NCI-H510A (cell line): ENCODE results near the gene TRIM50.
"Not testable (repeated sequence)": the region's sequence is repeated elsewhere in the genome, so short reads cannot be mapped to it uniquely, and the experiment has no call there.

ENCODE experiments used
- DNase-seq: peaks from one replicate; lab custom pipeline; 2025; lab: John Stamatoyannopoulos, UW

TRIM50 gene

DNA sequence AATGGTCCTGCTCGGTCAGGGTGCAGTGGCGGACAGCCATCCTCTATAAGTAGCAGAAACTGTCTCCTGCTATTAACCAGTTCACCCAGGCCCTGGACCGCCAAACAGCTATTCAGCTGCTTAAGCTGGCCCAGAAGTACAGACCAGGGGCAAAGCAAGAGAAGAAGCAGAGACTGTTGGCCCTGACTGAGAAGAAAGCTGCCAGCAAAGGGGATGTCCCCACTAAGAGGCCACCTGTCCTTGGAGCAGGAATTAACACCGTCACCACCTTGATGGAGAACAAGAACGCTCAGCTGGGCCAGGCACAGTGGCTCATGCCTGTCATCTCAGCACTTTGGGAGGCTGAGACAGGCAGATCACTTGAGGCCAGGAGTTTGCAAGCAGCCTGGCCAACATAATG lies 13.6 kb downstream of the TRIM50 start:
- DNase-seq: no peak

DNA sequence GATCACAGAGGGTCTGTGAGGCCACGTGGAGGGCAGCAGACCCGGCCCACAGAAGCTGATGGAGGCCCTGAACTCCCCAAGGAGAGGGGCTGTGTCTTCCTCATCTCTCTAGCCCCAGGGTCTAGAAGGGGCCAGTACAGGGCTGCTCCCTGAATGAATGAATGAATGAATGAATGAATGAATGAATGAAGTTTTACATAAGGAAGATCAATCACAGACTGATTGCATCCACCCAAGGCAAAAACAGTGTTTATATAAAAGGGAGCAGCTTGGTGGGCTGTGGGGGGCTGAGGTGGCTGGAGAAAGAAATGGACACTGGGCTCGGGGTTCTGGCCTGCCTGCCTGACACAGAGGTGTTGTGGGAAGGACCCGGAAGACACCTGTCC lies 14.4 kb downstream of the TRIM50 start:
- DNase-seq: no peak

DNA sequence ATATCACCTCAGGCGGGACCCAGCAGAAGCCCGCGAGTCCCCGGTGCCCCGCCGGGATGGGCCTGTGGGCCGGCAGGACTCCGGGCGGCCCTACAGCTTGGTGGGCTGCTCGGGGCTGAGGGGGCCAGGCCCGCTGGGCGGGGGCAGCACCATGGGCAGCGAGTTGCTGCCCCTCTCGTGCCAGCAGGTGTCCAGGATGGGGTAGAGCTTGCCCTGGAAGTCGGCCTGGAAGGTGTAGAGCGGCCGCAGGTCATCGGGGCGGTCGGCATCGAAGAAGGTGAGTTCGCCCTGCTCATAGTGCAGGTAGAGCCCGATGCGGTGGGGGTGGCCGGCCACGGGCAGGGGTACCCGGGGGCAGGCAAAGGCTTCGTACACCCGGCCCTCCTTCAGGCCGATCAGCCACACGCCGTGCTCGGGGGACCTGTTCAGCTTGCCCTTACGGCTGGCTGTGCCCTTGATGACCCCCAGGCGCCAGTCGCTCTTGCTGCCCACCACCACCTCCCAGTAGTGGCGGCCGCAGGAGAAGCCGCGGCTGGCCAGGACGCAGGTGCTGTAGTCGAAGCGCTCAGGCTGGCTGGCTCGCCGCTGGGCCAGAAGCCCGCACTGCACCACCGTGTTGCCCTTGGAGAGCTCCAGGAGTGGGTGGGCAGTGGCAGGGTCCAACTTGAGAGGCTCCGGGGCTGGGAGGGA lies 14.9 kb downstream of the TRIM50 start:
- no peak for DNase-seq

- DNase-seq: not testable (repeated sequence)
Measured at GRCh38 chr7:73311421-73311820, 16.5 kb downstream of the TRIM50 start.

DNA sequence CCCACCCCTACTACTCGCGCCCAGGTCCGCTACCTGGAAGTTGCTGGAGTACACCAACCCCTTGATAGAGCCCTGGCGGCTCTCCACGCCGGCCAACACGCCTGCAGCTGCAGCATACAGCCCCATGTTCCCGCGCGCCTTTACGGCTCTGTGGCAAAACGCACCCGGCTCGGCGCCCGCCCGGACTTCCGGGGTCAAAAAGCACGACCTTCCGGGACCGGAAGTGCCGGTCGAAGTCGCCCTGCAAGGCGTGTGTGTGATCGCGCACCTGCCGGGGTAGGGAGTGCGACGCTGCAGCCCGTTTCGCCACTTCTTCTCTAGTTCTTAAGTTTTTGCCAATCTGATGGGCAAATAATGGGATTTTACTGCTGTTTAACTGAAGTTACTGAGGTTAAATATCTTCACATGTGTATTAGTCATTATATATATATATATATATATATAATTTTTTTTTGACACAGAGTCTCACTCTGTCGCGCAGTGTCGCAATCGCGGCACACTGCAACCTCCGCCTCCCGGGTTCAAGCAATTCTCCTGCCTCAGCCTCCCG lies 19.1 kb downstream of the TRIM50 start, which contains the start of gene NSUN5:
Gene NSUN5, minus strand, starts transcription at position 162 of the 550 bp plus-strand sequence. Its CDS starts 36 bp downstream, at position 126.
- DNase-seq: peak; percentile 80

- DNase-seq: peak; percentile 25
Measured at GRCh38 chr7:73308074-73308664, 19.7 kb downstream of the TRIM50 start.

DNA sequence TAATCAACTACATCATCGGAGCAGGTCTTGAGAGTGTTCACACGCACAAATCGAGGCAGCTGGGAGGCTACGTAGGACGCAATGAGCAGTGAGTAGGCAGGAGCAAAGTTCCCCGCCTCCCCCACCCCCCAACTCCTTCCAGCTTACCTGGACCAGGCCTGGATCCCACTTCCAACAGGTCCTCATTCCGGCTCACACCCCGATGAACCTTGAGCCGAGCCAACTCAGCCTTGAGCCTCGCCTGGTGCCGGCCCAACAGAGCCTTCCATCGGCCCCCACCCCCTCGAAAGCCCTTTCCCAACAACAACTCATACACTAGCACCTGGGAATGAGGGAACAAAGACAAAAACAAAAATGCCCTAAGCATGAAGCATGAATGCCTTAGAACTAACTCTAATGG lies 20.4 kb downstream of the TRIM50 start:
- DNase-seq: no peak

DNA sequence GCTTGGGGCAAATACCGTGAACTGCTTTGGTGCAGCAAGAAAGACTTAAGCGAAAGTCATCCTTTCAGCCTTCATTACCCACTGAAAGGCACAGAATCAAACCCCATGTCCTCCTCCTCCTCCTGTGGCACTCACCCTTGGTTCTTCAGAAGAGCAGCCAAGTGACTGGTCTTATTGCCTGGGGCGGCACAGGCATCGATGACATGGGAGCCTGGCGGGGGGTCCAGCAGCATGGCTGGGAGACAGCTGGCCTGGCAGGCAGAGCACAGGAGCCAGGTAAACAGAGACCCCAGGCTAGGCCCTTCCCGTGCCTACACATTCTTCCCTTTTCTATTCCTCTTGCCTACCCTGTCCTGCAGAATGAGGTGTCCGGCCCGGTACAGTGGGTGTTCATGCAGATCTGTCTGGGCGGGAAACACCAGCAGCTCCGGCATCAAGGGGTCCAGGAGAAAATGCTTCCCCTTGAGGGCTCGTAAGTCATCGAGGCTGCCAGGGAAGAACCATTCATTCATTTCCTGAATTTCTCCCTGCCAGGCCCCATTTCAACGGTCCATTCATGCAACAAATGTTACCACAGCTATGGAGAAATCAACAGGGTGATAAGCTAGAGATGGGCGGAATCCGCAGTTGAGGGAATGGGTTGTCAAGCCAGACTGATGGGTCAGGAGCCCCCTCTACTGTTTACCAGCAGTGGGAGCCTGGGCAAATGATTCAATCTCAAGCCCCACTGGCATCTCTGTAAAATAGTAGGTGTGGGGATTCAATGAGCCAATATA lies 23.1 kb downstream of the TRIM50 start:
- not testable (repeated sequence) for DNase-seq

DNA sequence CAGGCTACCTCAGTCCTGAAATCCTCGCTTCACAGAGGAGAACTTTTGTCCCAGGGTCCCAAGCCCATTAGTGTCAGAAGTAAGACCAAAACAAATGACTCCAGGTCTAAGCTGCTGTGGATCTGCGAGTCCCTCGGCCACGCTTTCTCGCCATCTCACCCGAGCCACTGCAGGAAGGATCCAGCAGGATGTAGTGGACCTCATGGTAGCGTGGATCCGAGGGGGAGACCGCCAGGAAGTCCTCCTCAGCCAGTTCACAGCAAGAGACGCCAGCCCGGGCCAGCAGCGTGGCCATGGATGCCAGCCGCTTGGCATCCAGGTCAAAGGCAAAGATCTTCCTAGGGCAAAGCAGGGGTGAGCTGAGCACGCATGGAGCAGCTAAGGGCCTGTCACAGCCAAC lies 23.8 kb downstream of the TRIM50 start:
- no peak for DNase-seq

- no peak for DNase-seq
Measured at GRCh38 chr7:73303546-73303945, 24.3 kb downstream of the TRIM50 start.

DNA sequence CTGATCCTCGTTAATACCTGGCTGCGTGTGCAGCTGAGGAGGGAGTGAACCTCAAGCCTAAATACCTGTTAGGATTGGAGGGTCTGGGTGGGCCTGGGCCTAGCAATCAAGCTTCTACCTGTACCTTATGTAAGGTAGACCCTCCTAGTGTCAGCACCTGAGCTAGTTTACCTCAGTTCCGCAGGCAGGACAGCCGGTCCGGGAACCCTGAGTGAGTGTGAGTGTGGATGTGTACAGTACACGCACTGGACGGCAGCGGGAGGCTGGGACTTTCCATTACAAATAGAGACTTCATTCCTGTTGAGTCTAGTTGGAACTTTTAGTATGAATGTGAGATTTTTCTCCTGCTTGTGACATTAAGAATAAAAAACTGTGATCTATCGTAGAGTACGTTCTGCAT lies 25.0 kb downstream of the TRIM50 start:
- DNase-seq: not testable (repeated sequence)

- not testable (repeated sequence) for DNase-seq
Measured at GRCh38 chr7:73301108-73301507, 26.8 kb downstream of the TRIM50 start.

DNA sequence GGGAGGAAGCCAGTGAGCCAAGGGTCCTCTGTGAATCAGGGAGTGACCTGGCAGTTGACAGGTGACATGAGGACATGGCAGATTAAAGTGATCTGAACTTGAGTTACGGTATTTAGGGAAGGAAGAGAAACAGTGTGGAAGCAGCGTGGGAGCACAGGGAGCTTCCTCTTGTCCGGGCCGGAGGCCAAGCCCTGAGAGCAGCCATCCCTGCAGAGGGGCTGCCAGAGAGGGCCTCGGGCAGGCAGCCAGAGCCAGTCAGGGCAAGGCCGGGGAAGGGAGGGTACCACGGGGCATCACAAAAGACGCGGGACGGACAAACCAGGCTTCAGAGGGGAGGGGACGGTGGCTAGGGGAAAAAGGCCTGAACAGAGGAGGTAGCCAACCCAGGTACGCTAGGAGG lies 28.1 kb downstream of the TRIM50 start:
- DNase-seq: not testable (repeated sequence)

DNA sequence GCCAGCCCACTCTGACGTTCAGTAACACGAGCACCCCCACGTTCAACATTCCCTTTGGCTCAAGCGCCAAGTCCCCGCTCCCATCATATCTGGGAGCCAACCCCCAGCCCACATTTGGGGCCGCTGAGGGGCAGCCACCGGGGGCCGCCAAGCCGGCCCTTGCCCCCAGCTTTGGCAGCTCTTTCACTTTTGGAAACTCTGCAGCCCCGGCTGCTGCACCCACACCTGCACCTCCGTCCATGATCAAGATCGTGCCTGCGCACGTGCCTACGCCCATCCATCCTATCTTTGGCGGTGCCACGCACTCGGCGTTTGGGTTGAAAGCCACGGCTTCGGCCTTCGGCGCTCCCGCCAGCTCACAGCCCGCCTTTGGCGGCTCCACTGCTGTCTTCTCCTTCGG lies 30.2 kb downstream of the TRIM50 start:
- DNase-seq: not testable (repeated sequence)

GRCh38 chr7:73297235-73297634 lies 30.6 kb downstream of the TRIM50 start:
- not testable (repeated sequence) for DNase-seq

GRCh38 chr7:73277210-73277609 lies 50.7 kb downstream of the TRIM50 start:
- not testable (repeated sequence) for DNase-seq

GRCh38 chr7:73267813-73268212 lies 60.1 kb downstream of the TRIM50 start:
- not testable (repeated sequence) for DNase-seq

DNA sequence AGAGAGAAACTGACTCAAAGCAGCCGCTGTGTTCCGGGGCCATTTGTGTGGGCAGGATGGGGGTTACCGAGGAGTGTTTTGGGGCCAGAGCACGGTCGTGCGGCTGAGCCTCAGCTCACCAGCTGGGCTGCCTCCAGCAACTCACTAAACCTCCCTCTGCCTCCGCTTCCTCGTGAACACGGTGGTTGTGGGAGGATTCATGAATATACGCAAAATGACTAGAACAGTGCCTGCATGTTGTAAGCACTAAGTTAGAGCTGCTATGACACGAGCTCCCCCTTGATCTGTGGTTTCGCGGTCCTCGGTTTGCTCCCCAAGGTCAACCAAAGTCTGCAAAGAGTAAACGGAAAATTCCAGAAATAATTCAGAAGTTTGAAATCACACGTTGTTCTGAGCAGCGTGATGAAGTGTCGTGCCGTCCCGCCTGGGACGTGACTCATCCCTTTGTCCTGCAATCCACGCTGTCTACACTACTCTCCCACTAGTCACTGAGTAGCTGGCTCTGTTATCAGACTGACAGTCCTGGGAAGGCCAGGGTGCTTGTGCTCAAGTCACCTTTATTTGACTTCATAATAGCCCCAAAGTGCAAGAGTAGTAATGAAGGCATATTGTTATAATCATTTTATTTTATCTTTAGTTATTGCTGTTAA lies 61.0 kb downstream of the TRIM50 start:
- not testable (repeated sequence) for DNase-seq
